ENCODE data around the gene DNAJC13.

DNA sequence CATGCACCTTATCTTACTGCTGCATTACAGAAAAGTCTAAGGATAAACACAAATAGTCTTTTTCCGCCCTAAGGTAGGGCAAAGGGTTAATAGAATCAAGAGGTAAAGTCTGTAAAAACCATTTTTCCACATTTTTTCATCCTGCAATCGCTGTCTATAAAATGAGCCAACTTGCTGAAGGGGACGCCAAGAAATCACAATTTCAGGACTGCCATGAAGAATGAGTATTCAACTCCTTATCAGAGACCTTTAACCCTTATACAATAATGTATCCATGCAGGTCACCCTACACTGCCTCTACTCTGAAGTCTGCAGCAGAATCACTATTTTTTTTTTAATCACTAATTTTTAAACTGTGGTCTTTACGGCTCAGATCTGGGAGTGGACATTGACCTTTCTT lies 1.1 kb upstream of the DNAJC13 start:
- TF ChIP-seq, protein P1, sequence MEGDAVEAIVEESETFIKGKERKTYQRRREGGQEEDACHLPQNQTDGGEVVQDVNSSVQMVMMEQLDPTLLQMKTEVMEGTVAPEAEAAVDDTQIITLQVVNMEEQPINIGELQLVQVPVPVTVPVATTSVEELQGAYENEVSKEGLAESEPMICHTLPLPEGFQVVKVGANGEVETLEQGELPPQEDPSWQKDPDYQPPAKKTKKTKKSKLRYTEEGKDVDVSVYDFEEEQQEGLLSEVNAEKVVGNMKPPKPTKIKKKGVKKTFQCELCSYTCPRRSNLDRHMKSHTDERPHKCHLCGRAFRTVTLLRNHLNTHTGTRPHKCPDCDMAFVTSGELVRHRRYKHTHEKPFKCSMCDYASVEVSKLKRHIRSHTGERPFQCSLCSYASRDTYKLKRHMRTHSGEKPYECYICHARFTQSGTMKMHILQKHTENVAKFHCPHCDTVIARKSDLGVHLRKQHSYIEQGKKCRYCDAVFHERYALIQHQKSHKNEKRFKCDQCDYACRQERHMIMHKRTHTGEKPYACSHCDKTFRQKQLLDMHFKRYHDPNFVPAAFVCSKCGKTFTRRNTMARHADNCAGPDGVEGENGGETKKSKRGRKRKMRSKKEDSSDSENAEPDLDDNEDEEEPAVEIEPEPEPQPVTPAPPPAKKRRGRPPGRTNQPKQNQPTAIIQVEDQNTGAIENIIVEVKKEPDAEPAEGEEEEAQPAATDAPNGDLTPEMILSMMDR (IDR thresholded peaks at IDR 0.05; ENCODE audit: extremely low read depth in 1 of 2, insufficient read depth in 1 of 2, low read depth in 1 of 2, low read length in 2 of 2), result no peak
- TF ChIP-seq EZH2 (IDR thresholded peaks at IDR 0.05; ENCODE audit: borderline replicate concordance, low read depth, low read length, severe bottlenecking), result no peak
- no peak for TF ChIP-seq POLR2AphosphoS5 (IDR thresholded peaks at IDR 0.05; ENCODE audit: insufficient read depth, low read depth, low read length)
